GM19238 (cell line): ENCODE data around the gene SHMT1.
"Not testable (repeated sequence)": the region's sequence is repeated elsewhere in the genome, so short reads cannot be mapped to it uniquely, and the experiment has no call there.

ENCODE experiments used
- DNase-seq: peaks from one replicate; pipeline ENCODE4 v3.0.0; 2011; ENCODE audit warnings: low spot score; ENCODE audit not compliant: insufficient read length

The SHMT1 gene

DNA sequence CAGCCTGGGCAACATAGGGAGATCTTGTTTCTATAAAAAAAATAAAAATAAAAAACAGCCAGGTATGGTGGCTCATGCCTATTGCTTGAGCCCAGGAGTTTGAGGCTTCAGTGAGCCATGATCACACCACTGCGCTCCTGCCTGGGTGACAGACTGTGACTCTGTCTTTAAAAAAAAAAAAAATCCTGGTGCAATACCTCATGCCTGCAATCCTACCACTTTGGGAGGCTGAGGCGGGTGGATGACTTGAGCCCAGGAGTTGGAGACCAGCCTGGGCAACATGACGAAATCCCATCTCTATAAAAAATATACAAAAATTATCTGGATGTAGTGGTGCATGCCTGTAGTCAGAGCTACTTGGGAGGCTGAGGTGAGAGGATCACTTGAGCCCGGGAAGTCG lies 15.3 kb upstream of the SHMT1 start:
- not testable (repeated sequence) for DNase-seq

DNA sequence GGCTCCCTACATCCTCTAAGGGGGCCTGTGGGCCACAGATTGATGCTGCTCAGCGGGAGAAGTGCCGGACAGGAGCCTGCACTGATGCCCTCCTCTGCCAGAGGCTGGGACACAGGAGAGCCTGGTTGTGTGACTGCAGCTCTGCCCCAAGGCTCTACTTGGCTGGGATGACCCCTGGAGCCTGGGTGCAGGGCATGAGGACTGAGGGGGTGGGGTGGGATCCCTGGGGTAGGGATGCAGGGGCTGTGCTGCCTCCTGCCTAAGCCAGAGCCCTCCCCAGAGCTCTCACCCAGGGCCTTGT lies 14.8 kb upstream of the SHMT1 start:
- DNase-seq: no peak

DNA sequence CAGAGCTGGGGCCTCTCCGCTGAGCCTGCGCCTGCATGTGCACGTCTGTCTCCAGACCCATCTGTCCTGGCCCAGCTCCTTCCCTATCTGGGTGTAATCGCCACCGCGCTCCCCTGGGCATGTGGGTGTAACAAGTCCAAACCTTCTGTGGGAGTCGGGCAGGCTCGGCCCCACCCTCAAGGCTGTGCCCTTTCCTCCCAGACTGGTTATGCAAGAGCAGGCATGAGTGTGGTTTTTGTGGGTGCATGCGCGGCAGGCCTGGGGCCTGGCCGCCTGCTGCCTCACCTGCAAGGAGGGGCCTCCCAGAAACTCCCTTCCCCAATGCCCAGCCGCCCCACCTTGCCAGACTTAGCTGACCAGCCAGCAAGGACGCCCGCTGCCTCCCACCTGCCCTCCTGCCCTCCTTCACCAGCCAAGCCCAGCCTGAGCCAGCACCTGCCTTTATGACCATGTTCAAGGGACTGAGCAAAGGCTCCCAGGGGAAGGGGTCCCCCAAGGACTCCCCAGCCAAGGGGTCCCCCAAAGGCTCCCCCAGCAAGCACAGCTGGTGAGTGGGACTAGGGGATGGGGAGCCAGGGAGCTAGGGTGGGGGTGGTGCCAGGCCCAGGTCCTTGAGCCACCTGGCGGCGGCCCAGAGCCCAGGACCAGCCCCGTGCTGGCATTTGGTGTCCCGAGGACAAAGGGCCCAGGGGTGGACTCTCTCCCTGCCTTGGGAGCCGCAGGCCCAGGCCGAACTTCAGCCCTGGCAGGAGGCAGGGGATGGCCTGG lies 14.3 kb upstream of the SHMT1 start, which contains the start of gene EVPLL:
Gene EVPLL, plus strand, starts transcription at position 342 of the 768 bp plus-strand sequence. CDS start 3,160 bp downstream, outside the sequence.
- no peak for DNase-seq

DNA sequence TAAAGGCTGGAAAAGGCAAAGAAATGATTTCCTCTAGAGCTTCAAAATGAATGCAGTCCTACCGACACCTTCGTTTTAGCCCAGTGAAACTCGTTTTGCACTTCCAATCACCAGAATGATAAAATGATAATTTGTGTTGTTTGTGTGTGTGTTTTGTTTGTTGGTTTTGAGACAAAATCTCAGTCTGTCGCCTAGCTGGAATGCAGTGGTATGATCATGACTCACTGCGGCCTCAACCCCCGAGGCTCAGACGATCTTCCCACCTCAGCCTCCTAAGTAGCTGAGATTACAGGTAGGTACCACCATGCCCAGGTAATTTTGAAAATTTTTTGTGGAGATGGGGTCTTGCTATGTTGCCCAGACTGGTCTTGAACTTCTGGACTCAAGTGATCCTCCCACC lies 10.9 kb upstream of the SHMT1 start:
- no peak for DNase-seq

DNA sequence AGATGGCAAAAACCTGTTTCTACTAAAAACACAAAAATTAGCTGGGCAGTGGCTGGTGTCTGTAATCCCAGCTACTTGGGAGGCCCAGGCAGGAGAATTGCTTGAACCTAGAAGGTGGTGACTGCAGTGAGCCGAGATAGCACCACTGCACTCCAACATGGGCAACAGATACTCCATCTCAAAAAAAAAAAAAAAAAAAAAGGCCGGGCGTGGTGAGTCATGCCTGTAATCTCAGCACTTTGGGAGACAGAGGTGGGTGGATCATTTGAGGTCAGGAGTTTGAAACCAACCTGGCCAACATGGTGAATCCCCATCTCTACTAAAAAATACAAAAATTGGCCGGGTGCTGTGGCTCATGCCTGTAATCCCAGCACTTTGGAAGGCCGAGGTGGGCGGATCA lies 9.8 kb upstream of the SHMT1 start:
- DNase-seq: not testable (repeated sequence)

DNA sequence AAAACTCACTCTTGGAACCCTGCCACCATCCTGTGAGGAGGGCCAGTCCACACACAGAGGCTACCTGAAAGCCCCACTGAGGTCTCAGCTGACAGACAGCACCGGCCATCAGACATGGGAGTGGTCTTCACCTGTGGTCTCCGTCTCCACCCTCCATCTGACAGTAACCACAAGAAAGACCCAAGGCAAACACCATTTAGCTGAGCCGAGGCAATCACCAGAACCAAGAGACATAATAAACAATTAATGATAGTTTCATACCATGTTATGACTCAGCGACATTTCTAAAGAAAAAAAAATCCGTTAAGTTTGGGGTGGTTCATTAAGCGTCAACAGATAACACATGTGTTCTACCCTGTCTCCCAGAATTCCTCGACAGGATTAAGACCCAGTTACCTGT lies 8.1 kb upstream of the SHMT1 start:
- no peak for DNase-seq

DNA sequence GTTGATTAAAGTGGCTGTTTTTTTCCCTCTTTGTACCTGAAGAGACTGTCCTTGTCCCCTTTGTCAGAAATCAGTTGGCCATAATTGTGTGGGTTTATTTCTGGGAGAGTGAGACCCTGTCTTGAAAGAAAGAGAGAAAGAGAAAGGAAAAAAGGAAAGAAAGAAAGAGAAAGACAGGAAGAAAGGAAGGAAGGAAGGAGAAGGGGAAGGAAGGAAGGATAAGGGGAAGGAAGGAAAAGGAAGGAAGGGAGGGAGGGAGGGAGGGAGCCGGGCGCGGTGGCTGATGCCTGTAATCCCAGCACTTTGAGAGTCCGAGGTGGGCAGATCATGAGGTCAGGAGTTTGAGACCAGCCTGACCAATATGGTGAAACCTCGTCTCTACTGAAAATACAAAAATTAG lies 7.4 kb upstream of the SHMT1 start:
- no peak for DNase-seq

DNA sequence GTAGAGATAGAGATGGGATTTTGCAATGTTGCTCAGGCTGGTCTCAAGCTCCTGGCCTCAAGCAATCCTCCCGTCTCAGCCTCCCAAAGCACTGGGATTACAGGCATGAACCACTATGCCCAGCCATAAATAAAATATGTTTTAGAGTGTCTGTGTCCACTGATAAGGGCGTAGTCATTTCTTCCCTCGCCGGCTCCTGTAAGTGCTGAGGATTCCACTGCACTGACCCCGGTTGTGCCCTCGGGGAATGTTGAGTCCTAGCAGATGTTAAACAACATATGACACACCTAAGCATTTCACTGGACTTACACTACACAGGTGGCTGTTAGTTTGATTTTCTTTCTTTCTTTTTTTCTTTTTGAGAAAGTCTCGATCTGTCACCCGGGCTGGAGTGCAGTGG lies 5.6 kb upstream of the SHMT1 start:
- no peak for DNase-seq

DNA sequence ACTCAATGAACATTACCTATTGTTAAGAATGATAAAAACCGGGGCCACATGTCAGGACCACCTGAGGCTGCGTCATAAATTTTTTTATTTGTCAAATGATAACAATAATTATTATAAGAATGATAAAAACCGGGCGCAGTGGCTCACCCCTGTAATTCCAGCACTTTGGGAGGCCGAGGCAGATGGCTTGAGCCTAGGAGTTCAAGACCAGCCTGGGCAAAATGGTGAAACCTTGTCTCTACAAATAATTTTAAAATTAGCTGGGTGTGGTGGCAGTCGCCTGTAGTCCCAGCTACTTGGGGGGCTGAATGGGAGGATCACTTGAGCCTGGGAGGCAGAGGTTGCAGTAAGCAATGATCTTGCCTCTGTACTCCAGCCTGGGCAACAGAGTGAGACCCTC lies 816 bp upstream of the SHMT1 start:
- no peak for DNase-seq

DNA sequence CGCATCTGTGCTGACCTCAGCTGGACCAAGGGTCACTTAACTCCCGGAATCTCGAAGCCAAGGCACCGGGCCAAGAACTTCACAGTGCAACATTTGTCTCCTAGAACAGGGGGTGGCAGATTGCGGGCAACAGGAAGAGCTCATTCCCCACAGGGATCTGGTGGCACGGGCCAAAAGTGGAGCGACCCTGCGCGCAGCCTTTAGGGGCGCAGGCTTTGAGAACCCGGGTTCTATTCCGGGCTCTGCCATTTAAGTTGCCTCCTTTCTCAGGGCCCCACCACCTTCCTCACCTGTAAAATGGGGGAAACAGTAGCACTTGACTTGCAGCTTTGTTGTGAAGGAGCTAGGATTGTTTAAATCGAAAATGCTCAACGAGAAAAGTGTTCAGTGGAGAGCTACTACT lies 651 bp downstream of the SHMT1 start:
- DNase-seq: no peak

DNA sequence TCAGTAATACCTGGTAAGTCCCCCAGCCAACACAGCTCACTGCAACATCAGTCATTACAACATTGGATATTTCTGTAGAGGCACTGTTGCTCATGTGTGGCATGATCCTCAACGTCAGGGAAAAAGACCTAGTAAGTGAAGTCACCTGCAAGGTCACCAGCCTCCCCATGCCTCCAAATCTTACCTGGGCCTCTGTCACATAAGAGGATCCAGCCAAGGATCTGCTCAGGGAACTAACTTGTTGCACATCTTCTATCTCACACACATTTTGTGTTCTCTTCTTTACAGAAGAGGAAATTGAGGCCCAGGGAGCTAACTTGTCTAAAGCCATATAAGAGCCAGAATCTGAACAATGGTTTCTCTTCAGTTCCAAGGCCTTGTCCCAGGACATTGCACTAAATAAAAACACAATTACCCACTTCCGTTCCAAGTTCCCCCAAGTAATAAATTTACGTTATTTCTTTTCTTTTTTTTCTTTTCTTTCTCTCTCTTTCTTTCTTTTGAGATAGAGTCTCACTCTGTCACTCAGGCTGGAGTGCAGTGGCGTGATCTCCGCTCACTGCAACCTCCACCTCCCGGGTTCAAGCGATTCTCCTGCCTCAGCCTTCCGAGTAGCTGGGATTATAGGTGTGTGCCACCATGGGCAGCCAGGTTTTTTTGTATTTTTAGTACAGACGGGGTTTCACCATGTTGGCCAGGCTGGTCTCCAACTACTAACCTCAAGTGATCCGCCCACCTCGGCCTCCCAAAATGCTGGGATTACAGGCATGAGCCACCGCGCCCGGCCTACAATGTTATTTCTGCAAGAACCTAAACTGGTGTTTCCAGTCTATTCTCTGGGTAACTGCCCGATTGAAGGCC lies 1.3 kb downstream of the SHMT1 start:
- no peak for DNase-seq

DNA sequence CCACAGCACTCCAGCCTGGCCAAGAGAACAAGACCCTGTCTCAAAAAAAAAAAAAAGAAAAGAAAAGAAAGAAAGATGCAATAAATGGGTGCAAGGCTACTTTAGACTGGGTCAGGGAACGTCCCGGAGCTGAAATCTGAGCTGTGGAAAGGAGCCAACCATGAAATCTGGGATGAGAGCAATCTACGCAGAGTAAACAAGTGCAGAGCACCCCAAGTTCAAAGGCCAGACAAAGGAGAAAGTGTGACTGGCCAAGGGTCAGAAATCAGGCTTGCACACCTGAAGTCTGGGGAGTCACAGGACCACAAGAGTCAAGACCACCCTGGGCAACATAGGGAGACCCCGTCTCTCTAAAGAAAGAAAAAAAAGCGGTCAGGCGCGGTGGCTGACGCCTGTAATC lies 2.8 kb downstream of the SHMT1 start:
- DNase-seq: no peak

DNA sequence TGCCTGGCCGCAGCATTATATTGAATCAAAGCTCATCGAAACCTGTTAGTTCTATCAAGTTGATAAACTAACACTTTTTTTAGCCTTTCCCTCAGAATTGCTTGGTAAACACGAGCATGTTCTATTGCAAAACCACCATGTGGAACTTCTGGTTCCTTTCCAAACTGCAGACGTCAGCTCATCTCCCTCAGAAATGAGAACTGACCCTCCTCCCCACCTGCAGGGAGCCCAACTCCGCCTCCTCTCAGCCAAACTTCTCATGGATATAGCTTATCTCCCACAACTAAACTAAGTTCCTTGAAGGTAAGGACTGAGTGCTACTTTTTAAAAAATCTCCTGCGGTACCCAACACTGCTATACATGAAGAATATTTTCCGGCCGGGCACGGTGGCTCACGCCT lies 6.7 kb downstream of the SHMT1 start:
- DNase-seq: no peak

DNA sequence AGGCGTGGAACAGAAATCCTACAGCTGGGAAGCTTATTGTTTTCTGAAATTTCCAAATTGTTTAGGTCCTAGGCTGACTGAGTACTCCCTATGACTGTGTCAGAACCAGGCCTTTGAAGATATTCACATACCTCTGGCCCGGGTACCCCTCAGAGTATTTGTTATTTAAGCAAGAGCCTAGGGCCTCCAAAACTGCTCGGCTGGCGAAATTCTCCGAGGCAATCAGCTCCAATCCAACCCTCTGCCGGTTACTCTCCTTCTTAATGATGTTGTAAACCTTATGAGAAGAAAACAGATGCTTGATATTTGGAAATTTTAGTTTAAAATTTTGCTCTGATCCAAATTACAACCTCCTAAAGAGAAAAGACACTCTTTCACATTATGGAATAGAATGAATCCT lies 9.8 kb downstream of the SHMT1 start:
- DNase-seq: no peak

DNA sequence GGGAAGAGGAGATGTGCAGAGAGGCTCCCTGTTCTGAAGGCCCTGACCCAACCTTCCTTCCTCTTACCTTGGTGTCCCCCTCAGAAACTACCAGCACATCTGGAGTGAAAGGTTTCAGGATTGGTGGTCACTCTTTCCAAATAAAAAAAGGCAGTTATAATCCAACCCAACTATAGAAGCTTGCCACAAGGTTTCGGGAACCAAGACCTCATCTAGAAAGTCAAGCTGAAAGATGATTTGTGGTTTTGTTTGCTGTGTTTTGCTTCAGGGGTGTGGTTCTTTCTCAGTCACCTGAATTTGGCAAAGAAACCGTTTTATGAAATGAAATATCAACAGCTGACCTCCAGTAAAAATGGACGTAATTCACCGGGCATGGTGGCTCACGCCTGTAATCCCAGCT lies 19.3 kb downstream of the SHMT1 start:
- no peak for DNase-seq

DNA sequence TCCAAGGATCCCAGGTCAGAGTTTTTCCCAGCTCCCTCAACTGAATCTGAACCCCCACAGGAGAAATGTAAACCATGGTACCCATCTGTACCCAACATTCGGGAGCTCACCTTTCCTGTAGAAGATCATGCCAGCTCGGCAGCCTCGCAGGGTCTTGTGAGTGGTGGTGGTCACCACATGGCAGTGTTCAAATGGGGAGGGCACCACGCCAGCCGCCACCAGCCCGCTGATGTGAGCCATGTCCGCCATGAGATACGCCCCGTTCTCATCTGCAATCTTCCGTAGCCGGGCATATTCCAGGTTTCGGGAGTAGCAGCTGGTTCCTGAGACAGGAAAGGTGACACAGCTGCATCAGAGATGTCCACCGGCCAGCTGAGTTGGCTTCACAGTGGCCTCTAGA lies 23.4 kb downstream of the SHMT1 start:
- no peak for DNase-seq

DNA sequence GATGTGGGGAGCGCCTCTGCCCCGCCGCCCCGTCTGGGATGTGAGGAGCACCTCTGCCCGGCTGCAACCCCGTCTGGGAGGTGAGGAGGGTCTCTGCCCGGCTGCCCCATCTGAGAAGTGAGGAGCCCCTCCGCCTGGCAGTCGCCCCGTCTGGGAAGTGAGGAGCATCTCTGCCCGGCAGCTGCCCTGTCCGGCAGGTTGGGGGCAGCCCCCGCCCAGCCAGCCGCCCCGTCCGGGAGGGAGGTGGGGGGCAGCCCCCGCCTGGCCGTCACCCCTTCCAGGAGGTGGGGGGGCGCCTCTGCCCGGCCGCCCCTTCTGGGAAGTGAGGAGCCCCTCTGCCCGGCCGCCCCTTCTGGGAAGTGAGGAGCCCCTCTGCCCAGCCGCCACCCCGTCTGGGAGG lies 25.2 kb downstream of the SHMT1 start:
- not testable (repeated sequence) for DNase-seq

DNA sequence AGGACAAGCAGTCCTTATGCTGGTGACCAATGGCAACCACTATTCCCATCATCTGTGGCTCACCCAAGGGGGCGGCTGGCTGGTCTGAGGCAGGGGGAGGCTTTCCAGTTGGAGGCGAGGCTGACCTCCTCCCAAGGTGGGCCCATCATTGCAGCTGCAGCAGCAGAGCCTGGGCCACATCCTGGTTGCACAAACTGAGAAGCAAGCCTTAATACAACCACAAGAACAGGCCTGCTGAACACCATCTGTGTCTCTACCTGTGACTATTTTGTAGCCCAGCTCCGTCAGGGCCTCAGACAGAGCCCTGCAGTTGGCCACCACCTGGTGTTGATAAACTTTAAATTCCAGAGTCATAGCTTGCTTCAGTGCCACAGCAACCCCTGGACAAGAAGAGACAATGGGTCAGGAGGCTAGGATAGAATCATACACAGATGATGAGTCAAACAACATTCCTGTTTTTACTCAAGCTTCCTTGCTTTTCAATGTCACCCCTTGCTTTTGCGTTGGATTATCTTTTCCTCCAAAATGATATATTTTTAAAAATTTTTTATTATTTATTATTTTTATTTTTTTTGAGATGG lies 30.4 kb downstream of the SHMT1 start:
- no peak for DNase-seq

DNA sequence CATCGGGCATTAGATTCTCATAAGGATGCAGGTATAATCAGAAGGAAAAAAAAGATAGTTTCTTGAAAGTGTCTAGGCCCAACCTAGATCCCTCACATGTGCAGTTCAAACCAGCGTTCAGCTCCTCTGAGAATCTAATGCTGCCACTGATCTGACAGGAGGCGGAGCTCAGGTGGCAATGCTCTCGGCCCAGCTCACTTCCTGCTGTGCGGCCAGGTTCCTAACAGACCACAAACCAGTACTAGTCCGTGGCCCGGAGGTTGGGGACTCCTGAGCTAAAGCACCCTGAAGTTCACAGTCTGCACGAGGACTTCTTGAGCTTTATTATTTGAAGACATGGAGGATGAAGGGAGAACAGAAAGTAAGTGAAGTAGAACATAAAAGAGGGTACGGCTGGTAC lies 31.5 kb downstream of the SHMT1 start:
- DNase-seq: no peak

DNA sequence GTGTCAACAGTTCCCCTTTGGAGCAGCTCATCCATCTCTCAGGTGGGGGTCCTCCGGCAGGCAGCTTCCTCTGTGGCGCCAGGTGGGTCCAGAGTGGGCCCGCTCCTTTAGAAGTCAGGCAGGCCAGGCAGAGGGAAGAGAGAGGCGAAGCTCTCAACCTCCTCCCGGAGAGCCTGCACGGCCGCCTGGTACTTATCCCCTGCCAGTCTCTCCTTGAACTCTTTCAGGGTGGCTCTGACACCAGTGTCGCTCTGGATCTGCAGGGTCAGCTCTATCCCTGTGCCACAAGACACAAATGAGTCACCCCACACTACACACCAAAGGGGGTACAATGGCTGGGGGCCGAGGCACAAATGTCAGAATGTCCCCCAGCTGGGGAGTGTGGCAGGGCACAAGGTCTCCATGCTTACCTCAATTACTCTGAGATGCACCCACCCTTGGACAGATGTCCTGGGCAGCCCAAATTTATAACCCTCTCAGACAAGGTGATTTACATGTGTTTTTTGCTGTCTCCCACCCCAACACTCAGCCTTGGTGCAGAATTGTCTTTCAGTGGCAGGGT lies 34.6 kb downstream of the SHMT1 start:
- no peak for DNase-seq

DNA sequence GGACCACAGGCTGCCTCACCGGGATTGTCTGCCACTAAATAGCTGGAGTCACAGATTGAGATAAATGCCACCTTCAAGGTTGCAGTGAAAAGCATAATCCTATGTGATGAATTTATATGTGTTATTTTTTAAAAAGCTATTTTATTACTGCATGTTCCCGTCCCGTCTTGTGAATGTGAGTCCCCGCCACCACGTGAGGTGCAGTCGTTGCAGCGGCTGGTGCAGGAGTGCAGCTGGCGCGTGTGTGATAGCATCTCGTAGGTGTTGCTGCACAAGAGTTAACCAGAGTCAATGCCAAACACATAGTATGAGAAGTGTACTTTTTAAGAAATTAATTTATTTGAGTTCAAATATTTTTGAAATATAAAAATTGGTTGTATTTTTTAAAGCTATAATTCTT lies 35.8 kb downstream of the SHMT1 start:
- DNase-seq: no peak

DNA sequence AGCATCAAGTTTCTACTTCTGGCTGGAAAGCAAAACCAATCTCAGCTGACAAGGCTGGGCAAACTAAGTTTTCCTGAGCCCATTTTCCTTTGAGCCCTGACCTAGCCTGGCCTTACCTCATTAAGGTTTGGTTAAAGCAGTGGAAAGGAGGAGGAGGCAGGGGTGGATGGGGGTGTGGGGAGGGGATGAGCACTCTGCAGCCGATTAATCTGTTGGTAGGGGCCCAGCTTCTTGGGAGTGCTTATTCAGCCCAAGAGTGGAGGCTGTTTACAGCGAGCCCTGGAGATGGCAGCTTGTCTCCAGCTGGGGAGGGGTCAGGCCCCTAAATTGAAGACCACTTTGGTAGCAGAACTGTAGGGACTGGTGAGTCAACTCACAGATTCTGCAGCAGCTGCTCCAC lies 36.3 kb downstream of the SHMT1 start:
- no peak for DNase-seq
